ENCODE measurements around the gene MNAT1. TPM values are rescaled to one million over a fixed set of nuclear protein-coding genes. Genes with fewer than 3 reads are reported as not detected.
A peak's percentile ranks its signal among the peaks of the same experiment; 100 is the strongest.

MNAT1 gene
- total and polyA plus RNA-seq, 9 of the 15 experiments (the other 6 are each of a cell fraction or from before 2014, with no cell fraction given) = 37.8 to 83.3 (median 60.4) TPM

GRCh38 chr14:60981633-60982455 lies 247.3 kb downstream of the MNAT1 start (continued):
- TF ChIP-seq FOXK2 (conservative IDR thresholded peaks at IDR 0.05 in 1 of 2, IDR thresholded peaks at IDR 0.05 in 1 of 2; ENCODE audit: low read depth in 2 of 2) (peak in 1 of 2 experiments; percentile 32; a peak in 1 of 4 replicates), MYC (IDR thresholded peaks at IDR 0.05; ENCODE audit: low read depth, low read length) (peak; percentile 44; the same call in 1 of the 2 replicates), MYC (CRISPR knock-in tag; IDR thresholded peaks at IDR 0.05; ENCODE audit: borderline replicate concordance, low read depth) (no peak), HNRNPL (IDR thresholded peaks at IDR 0.05; ENCODE audit: low read depth, low read length) (no peak), EP400 (IDR thresholded peaks at IDR 0.05) (peak; percentile 49), DPF2 (IDR thresholded peaks at IDR 0.05) (0 out of 2 replicates have a peak, but pooled peaks have one; percentile 67), RAD21 (CRISPR knock-in tag; conservative IDR thresholded peaks at IDR 0.05 in 1 of 2, IDR thresholded peaks at IDR 0.05 in 1 of 2) (no peak), ARID4B (CRISPR knock-in tag; IDR thresholded peaks at IDR 0.05) (no peak), NFE2 (IDR thresholded peaks at IDR 0.05; ENCODE audit: low read depth) (peak; percentile 93), ATF7 (IDR thresholded peaks at IDR 0.05) (no peak)

Data from K562 (cell line).